ENCODE measurements around the gene LDLRAD4.
A peak's percentile ranks its signal among the peaks of the same experiment; 100 is the strongest.

The LDLRAD4 gene

GRCh38 chr18:13566941-13567746 is 348.6 kb downstream of the LDLRAD4 start:
- peak; percentile 43 to 57 for DNase-seq

GRCh38 chr18:13568443-13569392 is 350.2 kb downstream of the LDLRAD4 start:
- DNase-seq = peak; percentile 67 to 77

GRCh38 chr18:13570216-13570615 is 351.7 kb downstream of the LDLRAD4 start:
- no peak for DNase-seq

- no peak for DNase-seq
Observed at GRCh38 chr18:13570856-13571495, 352.4 kb downstream of the LDLRAD4 start.

- DNase-seq = no peak
Observed at GRCh38 chr18:13572148-13572547, 353.6 kb downstream of the LDLRAD4 start.

GRCh38 chr18:13572721-13573120 is 354.2 kb downstream of the LDLRAD4 start:
- no peak for DNase-seq

GRCh38 chr18:13573750-13574149 is 355.2 kb downstream of the LDLRAD4 start:
- DNase-seq = no peak

GRCh38 chr18:13574355-13574754 is 355.8 kb downstream of the LDLRAD4 start:
- no peak for DNase-seq

- DNase-seq = no peak
Observed at GRCh38 chr18:13574761-13575160, 356.2 kb downstream of the LDLRAD4 start.

GRCh38 chr18:13576598-13576997 is 358.0 kb downstream of the LDLRAD4 start:
- no peak for DNase-seq

- DNase-seq = peak; percentile 43 to 63
Observed at GRCh38 chr18:13577091-13577697, 358.6 kb downstream of the LDLRAD4 start.

GRCh38 chr18:13577781-13578180 is 359.2 kb downstream of the LDLRAD4 start:
- DNase-seq = no peak

GRCh38 chr18:13578400-13578799 is 359.8 kb downstream of the LDLRAD4 start:
- no peak for DNase-seq

GRCh38 chr18:13579874-13580273 is 361.3 kb downstream of the LDLRAD4 start:
- DNase-seq = no peak

GRCh38 chr18:13580351-13580750 is 361.8 kb downstream of the LDLRAD4 start:
- DNase-seq = no peak

- DNase-seq = no peak
Observed at GRCh38 chr18:13580991-13581390, 362.4 kb downstream of the LDLRAD4 start.

GRCh38 chr18:13581496-13582177 is 363.1 kb downstream of the LDLRAD4 start:
- DNase-seq = no peak

- DNase-seq = no peak
Observed at GRCh38 chr18:13582178-13582670, 363.7 kb downstream of the LDLRAD4 start.

GRCh38 chr18:13583576-13584550 is 365.3 kb downstream of the LDLRAD4 start:
- DNase-seq = no peak

GRCh38 chr18:13584825-13585224 is 366.3 kb downstream of the LDLRAD4 start:
- DNase-seq = no peak

All from activated CD4-positive, alpha-beta T cell treated with anti-CD3 and anti-CD28 coated beads, Interleukin-2, amount 50 U/mL, for 48 hours (primary cell).